Measurements from ENCODE around the gene CCDC85A.
"Not testable (repeated sequence)": the region's sequence is repeated elsewhere in the genome, so short reads cannot be mapped to it uniquely, and the experiment has no call there.

Gene CCDC85A

GRCh38 chr2:56183643-56184499 is at the start of gene CCDC85A:
Gene CCDC85A (plus strand): TSS chr2:56183990. CDS start chr2:56184625, 635 bp downstream.
- DNase-seq = peak; percentile 40

GRCh38 chr2:56134861-56135260 is 48.9 kb upstream of the CCDC85A start:
- no peak for DNase-seq

- DNase-seq = not testable (repeated sequence)
Observed at GRCh38 chr2:56142497-56143061, 41.2 kb upstream of the CCDC85A start.

GRCh38 chr2:56147907-56148306 is 35.9 kb upstream of the CCDC85A start:
- DNase-seq = no peak

GRCh38 chr2:56148825-56149224 is 35.0 kb upstream of the CCDC85A start:
- no peak for DNase-seq

GRCh38 chr2:56151841-56152240 is 31.9 kb upstream of the CCDC85A start:
- DNase-seq = no peak

GRCh38 chr2:56155188-56155587 is 28.6 kb upstream of the CCDC85A start:
- DNase-seq = no peak

GRCh38 chr2:56159875-56160274 is 23.9 kb upstream of the CCDC85A start:
- DNase-seq = not testable (repeated sequence)

GRCh38 chr2:56167616-56168562 is 15.9 kb upstream of the CCDC85A start:
- DNase-seq = no peak

- DNase-seq = no peak
Observed at GRCh38 chr2:56169521-56169920, 14.3 kb upstream of the CCDC85A start.

- DNase-seq = no peak
Observed at GRCh38 chr2:56170504-56170903, 13.3 kb upstream of the CCDC85A start.

- DNase-seq = no peak
Observed at GRCh38 chr2:56170988-56171387, 12.8 kb upstream of the CCDC85A start.

- no peak for DNase-seq
Observed at GRCh38 chr2:56175779-56176178, 8.0 kb upstream of the CCDC85A start.

GRCh38 chr2:56177420-56178220 is 6.2 kb upstream of the CCDC85A start:
- DNase-seq = no peak

- no peak for DNase-seq
Observed at GRCh38 chr2:56179931-56180330, 3.9 kb upstream of the CCDC85A start.

- DNase-seq = no peak
Observed at GRCh38 chr2:56182420-56182819, 1.4 kb upstream of the CCDC85A start.

GRCh38 chr2:56184500-56185011 is 766 bp downstream of the CCDC85A start:
- DNase-seq = no peak

GRCh38 chr2:56185101-56185581 is 1.4 kb downstream of the CCDC85A start:
- DNase-seq = no peak

GRCh38 chr2:56185582-56186046 is 1.8 kb downstream of the CCDC85A start:
- no peak for DNase-seq

GRCh38 chr2:56191617-56192016 is 7.8 kb downstream of the CCDC85A start:
- DNase-seq = no peak

GRCh38 chr2:56192664-56193305 is 9.0 kb downstream of the CCDC85A start:
- no peak for DNase-seq
